Calu3 (cell line): Measurements from ENCODE around the gene PRPF39. TPM values are rescaled to one million over a fixed set of nuclear protein-coding genes. Genes with fewer than 3 reads are reported as not detected.

Experiments
- BruUV-seq: library from RNA; stranded (reverse); fragments of 400-500 nt; replicated peaks from 2 replicates; lab custom pipeline; 2021; lab: Mats Ljungman, UMichigan
- CTCF ChIA-PET: fragments of 300-600 bp; sonication (Branson Sonifier 250); formaldehyde crosslinking; loops from one replicate; lab custom pipeline; 2022; ENCODE audit warnings: antibody characterized with exemption; lab: Charles Lee
- DNase-seq: peaks from one replicate; pipeline ENCODE4 v3.0.0; 2022
- H3K27ac Mint-ChIP-seq: one replicate; pipeline ENCODE4 v1.8.0; 2022; ENCODE audit warnings: mixed read lengths; ENCODE audit not compliant: unreplicated experiment
- H3K27me3 Mint-ChIP-seq: one replicate; pipeline ENCODE4 v1.8.0; 2022; ENCODE audit warnings: mixed read lengths; ENCODE audit not compliant: unreplicated experiment
- H3K36me3 Mint-ChIP-seq: one replicate; pipeline ENCODE4 v1.8.0; 2022; ENCODE audit warnings: mild to moderate bottlenecking, moderate library complexity, mixed read lengths; ENCODE audit not compliant: insufficient read depth, unreplicated experiment
- H3K4me1 Mint-ChIP-seq: one replicate; pipeline ENCODE4 v1.8.0; 2022; ENCODE audit warnings: mild to moderate bottlenecking, low read depth, mixed read lengths; ENCODE audit not compliant: unreplicated experiment
- H3K4me3 Mint-ChIP-seq: one replicate; pipeline ENCODE4 v1.8.0; 2022; ENCODE audit warnings: mild to moderate bottlenecking, low read depth, moderate library complexity, mixed read lengths; ENCODE audit not compliant: unreplicated experiment
- H3K9me3 Mint-ChIP-seq: one replicate; pipeline ENCODE4 v1.8.0; 2022; ENCODE audit warnings: low read depth, mixed read lengths; ENCODE audit not compliant: unreplicated experiment
- CTCF ChIP-seq: fragments of 200-600 bp; IDR thresholded peaks from one replicate; pipeline ENCODE4 v1.8.0; 2022; ENCODE audit warnings: antibody characterized with exemption; ENCODE audit not compliant: unreplicated experiment
- intact Hi-C: fragments of 100-400 bp; cut with micrococcal nuclease; formaldehyde crosslinking; loops from one replicate; pipeline ENCODE4 v1.10.0; 2022; ENCODE audit not compliant: unreplicated experiment
- total RNA-seq: library from RNA; stranded (reverse); gene quantifications from 2 replicates; pipeline ENCODE4 v1.2.3, GENCODE V29; 2022

PRPF39 gene
- total RNA-seq, 1 experiment from 2014 or later = 34.2 TPM

- no peak for TF ChIP-seq CTCF
- H3K27me3 Mint-ChIP-seq = no peaks in the 10 kb centered on the region
- no peak for DNase-seq
- no peaks in the 10 kb centered on the region for H3K9me3 Mint-ChIP-seq
- no TSS peak for BruUV-seq
- intact Hi-C loops = no loop called here
- CTCF ChIA-PET = no interaction called here
- H3K4me1 Mint-ChIP-seq = no peaks in the 10 kb centered on the region
- no peak overlapping the region for H3K4me3 Mint-ChIP-seq
- H3K36me3 Mint-ChIP-seq = peaks cover 43% of the 10 kb centered on the region
- no peak overlapping the region for H3K27ac Mint-ChIP-seq
These were observed 11.2 kb downstream of the PRPF39 start for GRCh38 chr14:45095143-45095542.

GRCh38 chr14:45096218-45096617, 12.3 kb downstream of the PRPF39 start:
- Mint-ChIP-seq H3K9me3 (no peaks in the 10 kb centered on the region), H3K4me1 (no peaks in the 10 kb centered on the region), H3K4me3 (no peak overlapping the region), H3K27ac (no peak overlapping the region), H3K27me3 (no peaks in the 10 kb centered on the region), H3K36me3 (peaks cover 43% of the 10 kb centered on the region)
- no peak for DNase-seq
- intact Hi-C loops = no loop called here
- TF ChIP-seq CTCF = no peak
- CTCF ChIA-PET = no interaction called here
- no TSS peak for BruUV-seq

- CTCF ChIA-PET = no interaction called here
- Mint-ChIP-seq H3K27me3 (no peaks in the 10 kb centered on the region), H3K36me3 (peaks cover 28% of the 10 kb centered on the region), H3K4me3 (no peak overlapping the region), H3K9me3 (no peaks in the 10 kb centered on the region), H3K27ac (no peak overlapping the region), H3K4me1 (no peaks in the 10 kb centered on the region)
- intact Hi-C loops = no loop called here
- TF ChIP-seq CTCF = no peak
- DNase-seq = no peak
- no TSS peak for BruUV-seq
These were observed 19.9 kb downstream of the PRPF39 start for GRCh38 chr14:45103806-45104205.

- intact Hi-C loops = no loop called here
- H3K4me1 Mint-ChIP-seq = no peaks in the 10 kb centered on the region
- peaks cover 20% of the 10 kb centered on the region for H3K36me3 Mint-ChIP-seq
- no peak overlapping the region for H3K27ac Mint-ChIP-seq
- no peaks in the 10 kb centered on the region for H3K27me3 Mint-ChIP-seq
- H3K9me3 Mint-ChIP-seq = no peaks in the 10 kb centered on the region
- H3K4me3 Mint-ChIP-seq = no peak overlapping the region
- no peak for TF ChIP-seq CTCF
- BruUV-seq = no TSS peak
- no peak for DNase-seq
- CTCF ChIA-PET = interaction anchor here (0.5 kb wide), 1 partner anchor 164 kb away, joined by 3 read pairs; no protein-coding TSS in a partner anchor
These were observed 20.6 kb downstream of the PRPF39 start for GRCh38 chr14:45104561-45104960.
